Psoas muscle (tissue), 8 donors: ENCODE results near the gene ANXA3. TPM values are rescaled to one million over a fixed set of nuclear protein-coding genes. Genes with fewer than 3 reads are reported as not detected.
A peak's percentile ranks its signal among the peaks of the same experiment; 100 is the strongest.

ENCODE experiments used
- ATAC-seq, 4 donors: fragments of 200-7000 bp; cut with Tn5 transposase; one replicate each; pipeline ENCODE4 v1.9.1; 2020; ENCODE audit warnings: moderate library complexity in 3 of 4, mild to moderate bottlenecking in 2 of 4
- DNase-seq, 2 donors: peaks; one replicate each; pipeline ENCODE4 v3.0.0-alpha.2; 2020
- H3K27ac ChIP-seq: fragments of 200-600 bp; one replicate; pipeline ENCODE4 v1.8.0; 2022
- H3K27me3 ChIP-seq, 3 donors: fragments of 200-600 bp in 1 of 3; one replicate each; pipeline versions ENCODE4 v1.6.1 to v1.8.0; 2013 to 2022; ENCODE audit warnings: low read length in 2 of 3, mild to moderate bottlenecking in 2 of 3, moderate library complexity in 1 of 3; ENCODE audit not compliant: insufficient read depth in 3 of 3
- H3K36me3 ChIP-seq, 2 donors: fragments of 200-600 bp in 1 of 2; one replicate each; pipeline versions ENCODE4 v1.6.1 to v1.8.0; 2013 to 2022; ENCODE audit warnings: low read depth in 1 of 2, mild to moderate bottlenecking in 1 of 2, moderate library complexity in 1 of 2; ENCODE audit not compliant: insufficient read depth in 1 of 2
- H3K4me1 ChIP-seq: fragments of 200-600 bp; one replicate; pipeline ENCODE4 v1.8.0; 2022
- H3K4me3 ChIP-seq: fragments of 200-600 bp; one replicate; pipeline ENCODE4 v1.8.0; 2022; ENCODE audit warnings: mild to moderate bottlenecking
- H3K9me3 ChIP-seq: fragments of 200-600 bp; one replicate; pipeline ENCODE4 v1.8.0; 2022
- CTCF ChIP-seq: fragments of 200-600 bp; IDR thresholded peaks from one replicate; pipeline ENCODE4 v1.8.0; 2022; ENCODE audit warnings: antibody characterized with exemption
- WGBS, 3 donors: extraction: QIAGEN DNeasy Blood & Tissue Kit; methylation state at CpG; one replicate each; pipeline versions ENCODE4 v1.1.6 to v1.1.7; 2013; 5-methylcytosine and 5-hydroxymethylcytosine counted together
- intact Hi-C, 2 donors: fragments of 100-400 bp; cut with DNase I; formaldehyde crosslinking; loops; one replicate each; pipeline versions ENCODE4 v1.11.0 to v1.14.2; 2022
- polyA plus RNA-seq, 3 donors: library from polyadenylated mRNA; stranded (reverse); fragments of 200-250 nt; gene quantifications; one replicate each; pipeline ENCODE4 v1.2.3, GENCODE V29; 2013
- total RNA-seq, 4 donors: library from RNA; stranded (reverse); fragmentation: NEBNext Ultra II Directional in 2 of 4; extraction: Animal tissue kit (Norgen Biotek cat#: 25700) in 2 of 4; gene quantifications; one replicate each; pipeline versions ENCODE4 v1.2.1 to v1.2.4, GENCODE V29; 2021 to 2023
- donor health status: healthy with polysubstance abuse.
- donor health status: DM: no; HTN: no; CAD: no; lungs with moderate emphysema.
- donor health status: Bipolar disorder and iron deficiency.
- donor health status: healthy.
- donor health status: DM: yes; HTN: yes; CAD: no.
- donor health status: DM: no; HTN: no; CAD: no.
- donor health status: DM: no; HTN: no; CAD: no.
- donor health status: DM: yes; HTN: yes; CAD: no.

Gene ANXA3
- total and polyA plus RNA-seq, 7 donors = 11.8 to 27.6 (median 18.1) TPM

- Histone ChIP-seq H3K4me3 (no peak overlapping the region), H3K36me3 (no peaks in the 10 kb centered on the region), H3K27ac (no peak overlapping the region), H3K4me1 (no peaks in the 10 kb centered on the region), H3K9me3 (no peaks in the 10 kb centered on the region), H3K27me3 (peaks cover 0 to 2% (median 0%) of the 10 kb centered on the region in 3 donors)
- TF ChIP-seq CTCF = no peak
- intact Hi-C loops = no loop called here
- ATAC-seq = peak in 1 of 4 donors; percentile 48
- 27 to 43% (median 31%) methylated on average over 5 of the region's 5 CpGs for WGBS, 3 donors
- no peak for DNase-seq
Measured at GRCh38 chr4:78634011-78634664, 82.6 kb downstream of the ANXA3 start.

- DNase-seq (no peak), ATAC-seq (no peak)
- H3K36me3 ChIP-seq = no peaks in the 10 kb centered on the region
- H3K27me3 ChIP-seq = no peaks in the 10 kb centered on the region
- no peak for TF ChIP-seq CTCF
- H3K4me1 ChIP-seq = no peaks in the 10 kb centered on the region
- H3K9me3 ChIP-seq = no peaks in the 10 kb centered on the region
- WGBS, 3 donors = 76 to 81% (median 81%) methylated on average over 4 of the region's 4 CpGs
- intact Hi-C loops = no loop called here
- H3K4me3 ChIP-seq = no peak overlapping the region
- no peak overlapping the region for H3K27ac ChIP-seq
Measured at GRCh38 chr4:78638337-78639172, 87.0 kb downstream of the ANXA3 start.

- H3K27ac ChIP-seq = no peak overlapping the region
- H3K36me3 ChIP-seq = no peaks in the 10 kb centered on the region
- no peak for ATAC-seq
- H3K9me3 ChIP-seq = no peaks in the 10 kb centered on the region
- no peaks in the 10 kb centered on the region for H3K27me3 ChIP-seq
- peaks cover 8% of the 10 kb centered on the region for H3K4me1 ChIP-seq
- TF ChIP-seq CTCF = no peak
- no peak for DNase-seq
- intact Hi-C loops = loop anchor here in 1 of 2 donors (5.0 kb wide), 1 partner anchor 142 kb away; no protein-coding TSS in a partner anchor
- WGBS, 3 donors = 47 to 52% (median 48%) methylated on average over 1 of the region's 1 CpG
- H3K4me3 ChIP-seq = no peak overlapping the region
Measured at GRCh38 chr4:78640714-78641113, 89.1 kb downstream of the ANXA3 start.

GRCh38 chr4:78642934-78643333, 91.4 kb downstream of the ANXA3 start:
- H3K9me3 ChIP-seq = no peaks in the 10 kb centered on the region
- H3K27me3 ChIP-seq = no peaks in the 10 kb centered on the region
- ATAC-seq (no peak), DNase-seq (no peak)
- intact Hi-C loops = loop anchor here in 1 of 2 donors (5.0 kb wide), 1 partner anchor 139 kb away; no protein-coding TSS in a partner anchor
- H3K36me3 ChIP-seq = no peaks in the 10 kb centered on the region
- no peak for TF ChIP-seq CTCF
- 63 to 78% (median 72%) methylated on average over 2 of the region's 2 CpGs for WGBS, 3 donors
- H3K4me1 ChIP-seq = peaks cover 13% of the 10 kb centered on the region
- H3K27ac ChIP-seq = no peak overlapping the region
- H3K4me3 ChIP-seq = no peak overlapping the region
